ENCODE data around the gene OPTC.

OPTC gene

DNA sequence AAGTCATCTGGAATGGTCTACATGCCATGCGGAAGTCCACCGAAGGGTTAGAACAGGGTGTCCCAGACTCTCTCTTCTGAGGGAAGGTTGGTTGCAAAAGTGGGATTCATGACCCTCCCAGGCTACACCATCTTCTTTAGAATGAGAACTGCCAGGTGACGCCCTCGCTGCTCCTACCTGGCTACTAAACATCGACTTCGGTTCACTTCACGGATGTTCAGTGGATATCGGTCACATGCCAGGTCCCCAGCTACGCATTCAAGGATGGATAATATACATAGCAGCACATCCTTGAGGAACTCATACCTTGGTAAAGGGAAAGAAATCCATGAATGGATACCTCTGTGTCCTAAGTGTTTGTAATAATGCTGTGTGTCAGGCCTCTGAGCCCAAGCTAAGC lies 3.3 kb upstream of the OPTC start:
- DNase-seq (ENCODE audit: insufficient read length, low spot score) (no peak), FAIRE-seq (no peak)
- TF ChIP-seq, protein P1, sequence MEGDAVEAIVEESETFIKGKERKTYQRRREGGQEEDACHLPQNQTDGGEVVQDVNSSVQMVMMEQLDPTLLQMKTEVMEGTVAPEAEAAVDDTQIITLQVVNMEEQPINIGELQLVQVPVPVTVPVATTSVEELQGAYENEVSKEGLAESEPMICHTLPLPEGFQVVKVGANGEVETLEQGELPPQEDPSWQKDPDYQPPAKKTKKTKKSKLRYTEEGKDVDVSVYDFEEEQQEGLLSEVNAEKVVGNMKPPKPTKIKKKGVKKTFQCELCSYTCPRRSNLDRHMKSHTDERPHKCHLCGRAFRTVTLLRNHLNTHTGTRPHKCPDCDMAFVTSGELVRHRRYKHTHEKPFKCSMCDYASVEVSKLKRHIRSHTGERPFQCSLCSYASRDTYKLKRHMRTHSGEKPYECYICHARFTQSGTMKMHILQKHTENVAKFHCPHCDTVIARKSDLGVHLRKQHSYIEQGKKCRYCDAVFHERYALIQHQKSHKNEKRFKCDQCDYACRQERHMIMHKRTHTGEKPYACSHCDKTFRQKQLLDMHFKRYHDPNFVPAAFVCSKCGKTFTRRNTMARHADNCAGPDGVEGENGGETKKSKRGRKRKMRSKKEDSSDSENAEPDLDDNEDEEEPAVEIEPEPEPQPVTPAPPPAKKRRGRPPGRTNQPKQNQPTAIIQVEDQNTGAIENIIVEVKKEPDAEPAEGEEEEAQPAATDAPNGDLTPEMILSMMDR (IDR thresholded peaks at IDR 0.05; ENCODE audit: insufficient read depth, missing control alignments): no peak

DNA sequence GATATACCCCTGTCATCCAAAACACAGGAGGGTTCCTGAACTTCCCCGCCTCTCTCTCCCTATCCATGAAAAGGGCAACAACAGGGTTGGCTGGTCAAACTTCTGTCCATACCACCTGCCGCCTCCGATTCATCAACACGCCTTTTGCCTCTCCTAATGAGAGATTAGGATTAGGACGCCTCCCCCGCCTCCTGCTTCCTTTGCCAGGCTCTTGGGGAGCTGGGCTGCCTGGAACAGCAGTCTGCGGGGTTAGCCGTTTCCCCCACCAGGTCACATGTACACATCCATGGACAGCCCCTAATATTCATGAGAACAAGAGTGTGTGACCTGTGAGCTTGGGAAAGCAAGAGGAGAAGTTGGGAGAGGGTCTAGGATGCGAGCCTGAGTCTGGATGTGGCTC lies 2.3 kb upstream of the OPTC start:
- FAIRE-seq (peak; percentile 29), DNase-seq (ENCODE audit: insufficient read length, low spot score) (no peak)
- TF ChIP-seq, protein P1 (IDR thresholded peaks at IDR 0.05; ENCODE audit: insufficient read depth, missing control alignments): no peak

DNA sequence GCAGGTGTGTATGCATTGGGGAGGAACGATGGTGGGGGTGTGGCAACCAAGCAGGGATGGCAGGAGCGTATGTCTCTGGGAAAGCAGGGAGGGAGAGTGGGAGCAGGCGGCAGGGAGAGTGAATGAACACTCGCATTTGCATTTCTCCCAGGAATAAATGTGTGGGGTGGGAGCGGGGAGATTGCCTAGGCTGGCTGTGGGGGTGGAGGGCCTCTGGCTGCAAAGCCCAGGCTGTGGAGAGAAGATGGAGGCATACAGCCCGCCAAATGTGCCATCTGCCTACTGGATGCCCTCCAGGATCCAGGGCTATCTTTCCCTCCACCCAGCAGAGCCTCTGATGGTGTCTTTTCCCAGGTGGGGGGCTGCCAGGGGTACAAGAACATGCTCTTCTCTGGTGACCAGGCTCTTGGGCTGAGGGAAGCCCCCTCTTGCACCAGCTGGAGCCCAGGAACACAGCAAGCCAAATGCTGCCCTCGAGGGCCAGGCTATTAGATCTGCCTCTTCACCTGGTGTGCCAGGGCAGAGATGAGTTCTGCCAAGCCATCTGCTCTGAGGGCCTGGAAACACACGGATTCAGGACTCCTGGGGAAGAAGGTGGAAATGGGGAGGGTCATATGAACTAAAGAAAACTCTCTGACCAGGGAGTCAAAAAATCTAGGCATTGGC lies 1.7 kb upstream of the OPTC start:
- no peak for FAIRE-seq
- DNase-seq (ENCODE audit: insufficient read length, low spot score): no peak
- TF ChIP-seq, protein P1 (IDR thresholded peaks at IDR 0.05; ENCODE audit: insufficient read depth, missing control alignments): no peak

DNA sequence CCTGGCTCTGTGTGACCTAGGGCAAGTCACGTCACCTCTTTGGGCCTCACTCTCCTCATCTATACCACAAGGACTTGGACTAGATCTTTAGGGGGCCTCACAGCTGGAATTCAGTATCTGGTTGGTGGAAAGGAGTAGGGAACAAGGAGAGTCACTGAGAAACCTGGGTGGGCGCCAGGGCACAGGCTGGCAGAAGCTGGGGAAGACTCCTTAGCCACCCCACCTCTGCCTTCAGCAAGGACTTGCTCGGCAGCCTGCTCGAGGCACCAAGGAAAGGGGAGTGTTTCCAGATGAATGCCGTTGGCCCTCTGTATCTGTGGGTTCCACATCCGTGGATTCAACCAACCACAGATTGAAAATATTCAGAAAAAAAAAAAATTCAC lies 1.2 kb upstream of the OPTC start:
- TF ChIP-seq, protein P1 (IDR thresholded peaks at IDR 0.05; ENCODE audit: insufficient read depth, missing control alignments): no peak
- DNase-seq (ENCODE audit: insufficient read length, low spot score) (no peak), FAIRE-seq (no peak)

DNA sequence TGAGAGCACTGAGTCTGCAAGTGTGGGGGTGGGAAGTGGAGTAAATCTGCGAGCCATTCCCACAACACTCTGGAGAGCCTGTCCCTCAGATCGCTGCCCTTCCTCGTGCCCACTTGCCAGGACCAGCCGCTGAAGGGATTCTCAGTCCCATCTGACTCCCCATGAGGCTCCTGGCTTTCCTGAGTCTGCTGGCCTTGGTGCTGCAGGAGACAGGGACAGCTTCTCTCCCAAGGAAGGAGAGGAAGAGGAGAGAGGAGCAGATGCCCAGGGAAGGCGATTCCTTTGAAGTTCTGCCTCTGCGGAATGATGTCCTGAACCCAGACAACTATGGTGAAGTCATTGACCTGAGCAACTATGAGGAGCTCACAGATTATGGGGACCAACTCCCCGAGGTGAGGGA lies 1.9 kb downstream of the OPTC start:
- FAIRE-seq (no peak), DNase-seq (ENCODE audit: insufficient read length, low spot score) (no peak)
- TF ChIP-seq, protein P1 (IDR thresholded peaks at IDR 0.05; ENCODE audit: insufficient read depth, missing control alignments): no peak

DNA sequence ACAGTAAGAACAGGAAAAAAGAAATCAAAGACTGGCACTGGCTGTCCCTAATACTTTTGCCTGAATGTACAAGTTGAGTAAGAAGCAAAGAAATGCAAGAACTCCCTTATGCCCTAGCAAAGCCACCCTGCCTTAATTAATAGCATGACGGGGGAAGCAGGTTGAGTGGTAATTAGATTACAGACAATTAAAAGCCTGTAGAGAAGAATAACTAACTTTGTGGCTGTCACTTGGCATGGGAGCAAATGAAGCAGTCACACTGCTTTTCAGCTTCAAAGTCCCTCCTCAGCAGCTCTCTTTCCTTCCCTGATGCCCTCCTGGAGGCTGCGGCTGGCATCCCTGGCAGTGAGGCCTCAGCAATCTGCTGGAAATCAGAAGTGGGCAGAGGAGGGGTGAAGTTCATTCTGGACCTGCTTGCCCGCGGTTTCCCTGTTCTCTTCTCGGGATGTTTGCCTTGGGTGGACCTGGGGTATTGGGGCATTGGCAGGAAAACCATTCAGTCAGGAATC lies 3.4 kb downstream of the OPTC start:
- no peak for DNase-seq (ENCODE audit: insufficient read length, low spot score)
- no peak for FAIRE-seq
- TF ChIP-seq, protein P1 (IDR thresholded peaks at IDR 0.05; ENCODE audit: insufficient read depth, missing control alignments): no peak

DNA sequence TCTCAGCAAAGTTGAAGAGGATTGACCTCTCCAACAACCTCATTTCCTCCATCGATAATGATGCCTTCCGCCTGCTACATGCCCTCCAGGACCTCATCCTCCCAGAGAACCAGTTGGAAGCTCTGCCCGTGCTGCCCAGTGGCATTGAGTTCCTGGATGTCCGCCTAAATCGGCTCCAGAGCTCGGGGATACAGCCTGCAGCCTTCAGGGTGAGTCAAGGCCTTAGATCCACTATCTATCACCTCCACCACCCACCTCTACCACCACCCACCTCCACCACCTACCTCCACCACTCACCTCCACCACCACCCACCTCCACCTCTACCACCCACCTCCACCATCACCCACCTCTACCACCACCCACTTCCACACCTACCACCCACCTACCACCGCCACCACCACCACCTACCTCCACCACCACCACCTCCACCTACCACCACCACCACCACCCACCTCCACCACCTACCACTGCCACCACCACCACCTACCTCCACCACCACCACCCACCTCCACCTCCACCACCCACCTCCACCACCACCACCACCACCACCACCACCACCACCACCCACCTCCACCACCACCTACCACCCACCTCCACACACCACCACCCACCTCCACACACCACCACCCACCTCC lies 5.8 kb downstream of the OPTC start:
- TF ChIP-seq, protein P1 (IDR thresholded peaks at IDR 0.05; ENCODE audit: insufficient read depth, missing control alignments): no peak
- DNase-seq (ENCODE audit: insufficient read length, low spot score) (no peak), FAIRE-seq (no peak)
